SK-N-MC (cell line): ENCODE measurements around the gene LHFPL2.

Experiments used
- EZH2 ChIP-seq: fragments of 200-600 bp; sonication (generic); IDR thresholded peaks from one replicate; pipeline ENCODE4 v1.6.1; 2017; ENCODE audit warnings: antibody characterized with exemption
- POLR2AphosphoS5 ChIP-seq: IDR thresholded peaks from 2 replicates; pipeline ENCODE4 v1.6.1; 2012; ENCODE audit warnings: mild to moderate bottlenecking, low read depth, low read length, borderline replicate concordance

DNA sequence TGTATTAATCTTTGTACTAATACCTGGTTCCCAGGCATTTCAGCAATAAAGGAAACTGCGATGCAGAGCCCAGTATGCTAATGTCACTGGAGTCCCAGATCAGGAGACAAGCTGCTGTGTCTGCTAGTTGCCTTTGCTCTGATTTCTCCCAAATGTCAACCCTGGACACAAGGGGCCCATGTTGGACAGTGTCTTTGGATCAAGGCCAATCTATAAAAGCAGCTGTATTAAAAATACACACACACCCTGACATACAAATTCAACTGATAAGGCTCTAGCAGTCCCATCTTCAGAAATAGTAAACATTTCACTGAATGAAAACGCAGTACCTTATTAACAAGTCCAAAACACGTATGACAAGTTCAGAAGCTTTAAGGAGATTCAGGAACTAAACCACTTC lies 18.9 kb downstream of the LHFPL2 start:
- TF ChIP-seq POLR2AphosphoS5 (no peak), EZH2 (no peak)
